Mesodermal cell (in vitro differentiated cells): Measurements from ENCODE around the gene PLXDC2.

Source experiments
- H3K27ac ChIP-seq: 2 replicates; pipeline ENCODE4 v1.7.0; 2013; ENCODE audit warnings: mild to moderate bottlenecking, low read depth, low read length, moderate library complexity; ENCODE audit not compliant: severe bottlenecking
- H3K36me3 ChIP-seq: 2 replicates; pipeline ENCODE4 v1.7.1; 2013; ENCODE audit warnings: mild to moderate bottlenecking, low read length, moderate library complexity; ENCODE audit not compliant: control insufficient read depth, insufficient read depth
- H3K4me1 ChIP-seq: one replicate; pipeline ENCODE4 v1.7.1; 2013; ENCODE audit warnings: mild to moderate bottlenecking, low read length; ENCODE audit not compliant: insufficient read depth, control insufficient read depth, poor library complexity, severe bottlenecking
- H3K4me3 ChIP-seq: 2 replicates; pipeline ENCODE4 v1.7.0; 2013; ENCODE audit warnings: low read length, control low read depth, mild to moderate bottlenecking; ENCODE audit not compliant: insufficient read depth, poor library complexity, severe bottlenecking; ENCODE audit errors: extremely low read depth
- H3K9me3 ChIP-seq: 2 replicates; pipeline ENCODE4 v1.7.1; 2013; ENCODE audit warnings: mild to moderate bottlenecking, low read length, moderate library complexity; ENCODE audit not compliant: control insufficient read depth
- WGBS, 2 experiments: methylation state at CpG; one replicate each; pipeline ENCODE4 v1.1.5; 2013; ENCODE audit warnings: missing lambda C conversion rate in 2 of 2; ENCODE audit not compliant: insufficient coverage in 2 of 2; 5-methylcytosine and 5-hydroxymethylcytosine counted together

The PLXDC2 gene

GRCh38 chr10:19921300-19922140 is 105.3 kb downstream of the PLXDC2 start:
- Histone ChIP-seq H3K27ac (no peak overlapping the region), H3K4me1 (peaks cover 3% of the 10 kb centered on the region), H3K36me3 (no peaks in the 10 kb centered on the region), H3K4me3 (no peak overlapping the region), H3K9me3 (no peaks in the 10 kb centered on the region)
- WGBS, 2 experiments, result 93% methylated on average over 9 to 11 of the region's 13 CpGs

GRCh38 chr10:19922236-19922963 is 106.2 kb downstream of the PLXDC2 start:
- H3K27ac ChIP-seq, result no peak overlapping the region

GRCh38 chr10:19925064-19925463 is 108.8 kb downstream of the PLXDC2 start:
- 75 to 79% methylated on average over 4 of the region's 4 CpGs for WGBS, 2 experiments
- no peaks in the 10 kb centered on the region for H3K9me3 ChIP-seq
- no peak overlapping the region for H3K27ac ChIP-seq
- H3K36me3 ChIP-seq, result no peaks in the 10 kb centered on the region
- no peak overlapping the region for H3K4me3 ChIP-seq
- H3K4me1 ChIP-seq, result no peaks in the 10 kb centered on the region

More at GRCh38 chr10:19922236-19922963, 106.2 kb downstream of the PLXDC2 start:
- WGBS, 2 experiments, result 93 to 100% methylated on average over 2 to 3 of the region's 3 CpGs
- H3K4me1 ChIP-seq, result peaks cover 3% of the 10 kb centered on the region
- H3K36me3 ChIP-seq, result no peaks in the 10 kb centered on the region
- no peak overlapping the region for H3K4me3 ChIP-seq
- H3K9me3 ChIP-seq, result no peaks in the 10 kb centered on the region

GRCh38 chr10:19928936-19929335 is 112.7 kb downstream of the PLXDC2 start:
- Histone ChIP-seq H3K36me3 (no peaks in the 10 kb centered on the region), H3K9me3 (no peaks in the 10 kb centered on the region), H3K27ac (no peak overlapping the region), H3K4me1 (no peaks in the 10 kb centered on the region), H3K4me3 (no peak overlapping the region)
- 91 to 96% methylated on average over 4 to 6 of the region's 7 CpGs for WGBS, 2 experiments

- Histone ChIP-seq H3K36me3 (no peaks in the 10 kb centered on the region), H3K4me3 (no peak overlapping the region), H3K27ac (peak overlapping the region; percentile 26), H3K9me3 (no peaks in the 10 kb centered on the region), H3K4me1 (no peaks in the 10 kb centered on the region)
- 95% methylated on average over 2 of the region's 3 CpGs; no CpG with 5 or more reads in 1 of the 2 experiments for WGBS, 2 experiments
Measured at GRCh38 chr10:19929506-19930140, 113.4 kb downstream of the PLXDC2 start.

GRCh38 chr10:19930936-19931893 is 115.0 kb downstream of the PLXDC2 start:
- Histone ChIP-seq H3K27ac (peak overlapping the region; percentile 2), H3K4me1 (no peaks in the 10 kb centered on the region), H3K4me3 (no peak overlapping the region), H3K36me3 (no peaks in the 10 kb centered on the region), H3K9me3 (no peaks in the 10 kb centered on the region)
- WGBS, 2 experiments, result 93 to 94% methylated on average over 7 to 8 of the region's 12 CpGs

- H3K36me3 ChIP-seq, result no peaks in the 10 kb centered on the region
- H3K27ac ChIP-seq, result no peak overlapping the region
- WGBS, 2 experiments, result 89 to 97% methylated on average over 2 to 3 of the region's 4 CpGs
Measured at GRCh38 chr10:19931894-19932590, 115.8 kb downstream of the PLXDC2 start.

GRCh38 chr10:19932806-19933371 is 116.7 kb downstream of the PLXDC2 start:
- WGBS, 2 experiments, result 92 to 100% methylated on average over 1 to 2 of the region's 5 CpGs
- H3K27ac ChIP-seq, result no peak overlapping the region
- H3K4me3 ChIP-seq, result no peak overlapping the region
- no peaks in the 10 kb centered on the region for H3K36me3 ChIP-seq
- no peaks in the 10 kb centered on the region for H3K9me3 ChIP-seq
- no peaks in the 10 kb centered on the region for H3K4me1 ChIP-seq

More at GRCh38 chr10:19931894-19932590, 115.8 kb downstream of the PLXDC2 start:
- no peaks in the 10 kb centered on the region for H3K9me3 ChIP-seq
- H3K4me3 ChIP-seq, result no peak overlapping the region
- no peaks in the 10 kb centered on the region for H3K4me1 ChIP-seq

- H3K36me3 ChIP-seq, result no peaks in the 10 kb centered on the region
- H3K4me3 ChIP-seq, result no peak overlapping the region
- H3K27ac ChIP-seq, result no peak overlapping the region
- H3K4me1 ChIP-seq, result no peaks in the 10 kb centered on the region
- H3K9me3 ChIP-seq, result no peaks in the 10 kb centered on the region
- 100% methylated on average over 1 of the region's 3 CpGs for WGBS, 2 experiments
Measured at GRCh38 chr10:19933772-19934171, 117.5 kb downstream of the PLXDC2 start.
